GM13976 (cell line): Measurements from ENCODE around the gene PUDP.

ENCODE experiments used
- DNase-seq: peaks from one replicate; pipeline ENCODE4 v3.0.0; 2012; ENCODE audit warnings: low spot score
- CTCF ChIP-seq: IDR thresholded peaks from 2 replicates; pipeline ENCODE4 v1.5.1; 2012; ENCODE audit warnings: borderline replicate concordance, mild to moderate bottlenecking; ENCODE audit not compliant: insufficient read depth; ENCODE audit errors: extremely low read depth, missing control alignments, control extremely low read depth
- in situ Hi-C: fragments of 300-500 bp; cut with MboI; formaldehyde crosslinking; loops from one replicate; pipeline ENCODE4 v1.12.0; 2022; ENCODE audit warnings: low sequenced_read_pairs, mixed read lengths, inconsistent platforms; ENCODE audit not compliant: unreplicated experiment

PUDP gene

DNA sequence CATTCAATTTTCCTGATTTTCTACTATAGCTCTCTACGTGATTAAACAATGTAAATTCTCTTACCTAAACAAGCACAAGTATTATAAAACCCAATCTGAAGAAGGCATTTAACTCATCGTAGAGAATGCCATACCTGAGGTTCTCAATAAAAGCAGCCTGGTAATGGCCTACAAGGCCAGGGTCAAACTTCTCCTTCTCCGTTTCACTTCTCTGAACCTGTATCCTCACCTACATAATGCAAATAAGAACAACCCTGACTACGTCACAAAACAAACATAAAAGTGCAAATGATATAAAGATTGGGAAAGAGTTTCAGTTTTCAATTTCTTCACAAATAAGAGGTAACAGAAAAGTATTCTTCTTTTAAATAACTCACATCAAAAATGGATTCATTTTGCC is 56.0 kb downstream of the PUDP start:
- in situ Hi-C loops = loop anchor here (25.0 kb wide), 1 partner anchor 845 kb away; the partner anchor contains the start of gene PNPLA4
- no peak for DNase-seq
- TF ChIP-seq CTCF = no peak

GRCh38 chrX:7090641-7091040 is 57.3 kb downstream of the PUDP start:
- in situ Hi-C loops = loop anchor here (25.0 kb wide), 1 partner anchor 847 kb away; the partner anchor contains the start of gene PNPLA4
- DNase-seq = no peak
- no peak for TF ChIP-seq CTCF

DNA sequence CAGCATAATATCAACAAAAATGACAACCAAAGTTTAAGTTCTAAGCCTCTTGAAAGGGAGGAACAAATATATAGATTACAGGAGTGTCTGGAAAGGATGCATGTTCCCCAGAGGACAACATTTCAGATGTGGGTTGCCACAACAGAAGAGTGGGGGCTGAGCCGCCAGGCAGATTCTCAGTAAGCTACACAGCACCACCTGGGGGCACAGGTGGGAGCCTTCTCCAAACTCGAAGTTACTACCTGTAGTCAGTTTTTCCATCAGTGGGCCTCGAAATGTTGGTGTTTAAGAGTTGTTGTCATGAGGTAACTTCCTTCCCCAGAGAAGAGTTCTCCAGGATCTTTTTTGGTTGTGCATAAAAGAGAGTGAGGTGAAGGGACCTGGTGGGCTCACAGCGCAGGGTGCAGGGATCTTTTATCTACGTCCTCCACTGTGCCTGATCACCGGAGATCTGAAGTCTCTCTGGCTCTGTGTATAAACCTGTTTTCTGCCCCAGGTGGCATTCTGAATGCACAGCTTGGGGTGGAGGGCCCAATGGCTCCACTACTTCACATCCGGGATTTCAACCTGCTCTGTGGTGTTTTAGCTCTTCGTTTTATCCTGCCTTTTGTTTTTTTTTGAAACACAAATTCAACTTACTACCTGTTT is 58.9 kb downstream of the PUDP start:
- DNase-seq = no peak
- TF ChIP-seq CTCF = peak; percentile 56
- in situ Hi-C loops = loop anchor here (25.0 kb wide), 1 partner anchor 848 kb away; the partner anchor contains the start of gene PNPLA4

DNA sequence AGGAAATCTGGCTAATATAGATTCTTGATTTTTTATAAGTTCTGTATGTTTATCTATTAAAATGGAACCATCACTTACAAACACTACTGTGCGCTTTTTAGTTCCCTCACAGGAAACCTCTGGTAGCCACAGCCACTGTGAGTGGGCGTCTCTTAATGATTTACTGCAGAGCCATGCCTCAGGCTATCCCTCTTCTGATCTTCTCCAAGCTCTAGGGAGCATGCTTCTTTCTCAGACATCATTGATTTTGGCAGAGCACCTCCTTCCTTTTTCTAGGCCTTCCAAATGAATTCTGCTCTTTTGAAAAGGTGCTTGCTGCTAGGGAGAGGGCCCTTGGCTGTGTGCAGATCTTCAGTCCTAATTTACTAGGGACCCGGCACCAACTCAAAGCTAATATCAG is 61.6 kb downstream of the PUDP start:
- no peak for DNase-seq
- no peak for TF ChIP-seq CTCF
- in situ Hi-C loops = loop anchor here (25.0 kb wide), 1 partner anchor 851 kb away; the partner anchor contains the start of gene PNPLA4

GRCh38 chrX:7085879-7086278 is 62.1 kb downstream of the PUDP start:
- no peak for DNase-seq
- in situ Hi-C loops = loop anchor here (25.0 kb wide), 1 partner anchor 851 kb away; the partner anchor contains the start of gene PNPLA4
- no peak for TF ChIP-seq CTCF

DNA sequence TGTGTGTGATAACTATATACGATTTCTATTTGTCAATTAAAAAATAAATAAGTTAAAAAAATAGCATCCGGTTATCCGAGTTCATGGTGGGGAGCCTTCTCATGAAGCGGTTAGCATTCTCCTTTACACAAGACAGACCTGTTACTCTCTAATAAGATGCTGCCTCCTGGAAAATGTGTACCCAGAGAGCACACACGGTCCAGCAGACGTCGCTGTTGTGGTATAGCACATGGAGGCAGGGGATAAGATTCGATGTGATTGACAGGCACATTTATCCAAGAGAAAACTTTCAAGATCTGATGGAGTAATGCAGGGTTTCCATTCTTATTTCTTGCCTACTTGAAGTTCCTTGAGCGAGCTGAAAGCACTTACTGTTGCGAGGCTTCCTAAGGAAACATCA is 63.1 kb downstream of the PUDP start:
- in situ Hi-C loops = loop anchor here (25.0 kb wide), 1 partner anchor 852 kb away; the partner anchor contains the start of gene PNPLA4
- TF ChIP-seq CTCF = no peak
- no peak for DNase-seq
